T-helper 2 cell (primary cell): ENCODE data around the gene FKBP2.
"Not testable (repeated sequence)": the region's sequence is repeated elsewhere in the genome, so short reads cannot be mapped to it uniquely, and the experiment has no call there.

Experiments used
- DNase-seq, 5 experiments: peaks; one replicate each; pipeline versions ENCODE4 v3.0.0 to v3.0.0-alpha.2; 2012 to 2022

FKBP2 gene

DNA sequence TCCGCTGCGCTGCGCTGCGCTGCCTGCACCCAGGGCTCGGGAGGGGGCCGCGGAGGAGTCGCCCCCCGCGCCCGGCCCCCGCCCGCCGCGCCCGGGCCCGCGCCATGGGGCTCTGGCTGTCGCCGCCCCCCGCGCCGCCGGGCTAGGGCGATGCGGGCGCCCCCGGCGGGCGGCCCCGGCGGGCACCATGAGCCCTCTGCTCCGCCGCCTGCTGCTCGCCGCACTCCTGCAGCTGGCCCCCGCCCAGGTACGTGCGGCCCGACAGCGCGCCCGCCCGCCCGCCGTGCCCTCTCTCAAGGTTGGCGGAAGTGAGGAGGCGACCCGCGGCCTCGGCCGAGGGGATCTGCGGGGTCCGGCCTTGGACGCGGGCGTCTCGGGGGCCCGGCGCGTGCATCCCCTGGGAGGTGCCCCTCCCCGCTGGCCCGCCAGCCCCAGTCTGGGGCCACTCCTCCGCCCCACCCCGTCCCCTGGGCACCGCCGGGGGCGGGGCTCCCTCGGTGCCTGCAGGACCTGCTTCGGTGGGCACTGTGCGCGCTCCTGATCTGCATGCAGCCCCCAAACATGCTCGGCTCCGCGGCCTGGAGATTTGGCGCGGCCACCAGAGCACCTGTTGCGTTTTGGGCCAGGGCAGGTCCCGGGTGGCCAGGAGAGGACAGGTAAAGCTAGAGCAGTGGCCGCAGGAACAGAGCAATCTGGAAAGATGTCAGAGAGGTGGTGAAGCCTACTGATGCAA lies 6.1 kb upstream of the FKBP2 start:
- peak in 3 of 5 experiments; percentile 46 to 67 (median 59) for DNase-seq

GRCh38 chr11:64235437-64236161 lies 5.3 kb upstream of the FKBP2 start:
- DNase-seq = no peak

GRCh38 chr11:64237484-64237951 lies 3.4 kb upstream of the FKBP2 start:
- DNase-seq = no peak

DNA sequence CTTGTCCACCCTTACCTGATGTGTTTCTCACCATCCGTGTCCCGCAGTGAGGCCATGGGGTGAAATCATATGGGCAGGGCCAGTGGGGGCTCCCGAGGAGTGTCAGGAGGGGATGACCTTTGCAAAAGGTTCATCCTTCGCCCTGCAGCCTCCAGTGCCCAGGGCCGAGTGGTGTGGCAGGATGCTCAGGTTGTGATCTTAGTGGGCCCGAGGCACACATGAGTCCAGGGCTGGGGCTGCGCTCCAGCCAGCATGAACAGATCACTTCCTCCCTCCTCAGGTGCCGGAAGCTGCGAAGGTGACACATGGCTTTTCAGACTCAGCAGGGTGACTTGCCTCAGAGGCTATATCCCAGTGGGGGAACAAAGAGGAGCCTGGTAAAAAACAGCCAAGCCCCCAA lies 2.8 kb upstream of the FKBP2 start:
- DNase-seq = no peak

- no peak for DNase-seq
These were observed 1.9 kb upstream of the FKBP2 start for GRCh38 chr11:64238999-64239398.

DNA sequence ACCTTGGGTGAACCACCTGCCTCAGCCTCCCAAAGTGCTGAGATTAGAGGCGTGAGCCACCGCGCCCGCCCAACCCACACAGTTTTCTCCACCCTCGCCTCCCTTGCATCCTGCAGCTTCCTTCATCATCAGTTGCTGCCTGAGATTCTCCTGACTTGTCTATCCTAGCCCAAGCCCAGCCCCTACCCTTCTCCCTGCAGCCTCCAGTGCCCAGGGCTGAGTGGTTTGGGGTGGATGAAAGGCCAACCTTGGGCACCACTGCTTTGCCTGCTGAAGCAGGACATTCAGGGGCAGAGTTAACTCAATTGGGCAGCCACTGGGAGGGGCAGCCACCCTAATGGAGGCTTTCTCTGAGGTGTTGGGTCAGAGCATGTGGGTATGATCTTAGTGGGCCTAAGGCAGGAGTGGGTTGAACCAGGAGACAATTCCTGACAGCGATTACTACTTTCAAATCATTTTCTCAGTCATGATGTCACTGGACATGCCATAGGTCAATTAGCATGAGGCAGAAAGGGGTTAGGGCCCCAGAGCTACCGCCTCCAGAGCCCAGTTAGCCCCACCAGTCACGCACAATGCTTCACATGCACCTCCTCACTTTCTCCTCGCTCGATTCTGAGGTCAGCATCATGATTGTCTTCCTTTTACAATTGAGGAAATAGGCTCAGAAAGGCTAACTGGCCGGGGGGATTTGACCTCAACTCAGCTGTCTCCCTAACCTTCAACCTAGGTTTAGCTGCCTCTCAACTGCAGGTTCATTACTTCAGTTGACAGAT lies 1.0 kb upstream of the FKBP2 start:
- no peak for DNase-seq

- peak in 3 of 5 experiments; percentile 99 to 100 (median 100) for DNase-seq
These were observed 271 bp downstream of the FKBP2 start for GRCh38 chr11:64241241-64241490.

GRCh38 chr11:64241491-64242374 lies 838 bp downstream of the FKBP2 start:
- DNase-seq = peak in 2 of 5 experiments; percentile 98 to 100

DNA sequence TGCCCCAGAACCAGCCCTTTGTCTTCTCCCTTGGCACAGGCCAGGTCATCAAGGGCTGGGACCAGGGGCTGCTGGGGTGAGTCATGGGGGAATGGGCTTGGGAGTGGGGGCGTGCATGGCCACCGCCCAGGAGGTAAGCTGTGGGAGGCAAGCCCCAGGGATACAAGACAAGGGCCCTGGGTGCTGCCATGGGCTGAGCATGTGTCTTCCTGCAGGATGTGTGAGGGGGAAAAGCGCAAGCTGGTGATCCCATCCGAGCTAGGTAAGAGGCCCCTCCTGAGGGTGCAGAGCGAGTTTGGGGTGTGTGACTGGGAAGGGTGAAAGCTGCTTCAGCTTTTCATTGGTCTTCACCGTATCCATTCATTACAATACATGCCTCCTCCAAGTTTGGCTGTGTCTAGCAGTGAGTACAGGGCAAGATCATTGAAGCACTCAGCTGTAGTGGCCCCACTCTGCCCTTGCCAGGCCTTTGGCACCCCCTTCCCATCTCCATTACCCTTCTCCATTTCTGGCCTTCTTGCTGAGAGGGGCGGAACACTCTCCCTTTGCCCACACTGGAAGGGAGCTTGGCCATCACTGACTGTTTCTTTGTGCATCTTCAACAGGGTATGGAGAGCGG lies 2.5 kb downstream of the FKBP2 start:
- no peak for DNase-seq

DNA sequence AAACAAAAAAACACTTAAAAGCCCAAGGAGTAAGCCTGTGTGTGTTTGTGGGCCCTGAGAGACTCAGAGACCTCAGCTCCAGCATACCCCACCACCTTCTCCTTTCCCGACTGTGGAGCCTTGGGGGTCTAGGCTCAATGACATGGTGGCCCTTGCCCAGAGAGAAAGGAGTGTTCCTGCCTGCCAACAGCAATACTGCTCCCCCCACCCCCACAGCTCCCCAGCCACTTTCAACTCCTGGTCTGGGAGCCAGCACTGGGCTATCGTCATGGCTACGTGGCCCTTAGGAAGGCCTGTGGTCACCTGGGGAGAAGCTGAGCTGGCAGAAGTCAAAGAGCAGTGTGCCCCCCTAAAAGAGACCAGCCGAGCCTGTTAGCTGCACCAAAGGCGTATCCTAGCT lies 3.2 kb downstream of the FKBP2 start:
- no peak for DNase-seq

GRCh38 chr11:64244966-64245365 lies 4.1 kb downstream of the FKBP2 start:
- DNase-seq = no peak

GRCh38 chr11:64245401-64245796 lies 4.5 kb downstream of the FKBP2 start:
- peak in 2 of 5 experiments; percentile 53 to 74 for DNase-seq

GRCh38 chr11:64245797-64246620 lies 5.1 kb downstream of the FKBP2 start:
- peak in 4 of 5 experiments; percentile 36 to 78 (median 60) for DNase-seq

- not testable (repeated sequence) for DNase-seq
These were observed 5.7 kb downstream of the FKBP2 start for GRCh38 chr11:64246621-64246870.

DNA sequence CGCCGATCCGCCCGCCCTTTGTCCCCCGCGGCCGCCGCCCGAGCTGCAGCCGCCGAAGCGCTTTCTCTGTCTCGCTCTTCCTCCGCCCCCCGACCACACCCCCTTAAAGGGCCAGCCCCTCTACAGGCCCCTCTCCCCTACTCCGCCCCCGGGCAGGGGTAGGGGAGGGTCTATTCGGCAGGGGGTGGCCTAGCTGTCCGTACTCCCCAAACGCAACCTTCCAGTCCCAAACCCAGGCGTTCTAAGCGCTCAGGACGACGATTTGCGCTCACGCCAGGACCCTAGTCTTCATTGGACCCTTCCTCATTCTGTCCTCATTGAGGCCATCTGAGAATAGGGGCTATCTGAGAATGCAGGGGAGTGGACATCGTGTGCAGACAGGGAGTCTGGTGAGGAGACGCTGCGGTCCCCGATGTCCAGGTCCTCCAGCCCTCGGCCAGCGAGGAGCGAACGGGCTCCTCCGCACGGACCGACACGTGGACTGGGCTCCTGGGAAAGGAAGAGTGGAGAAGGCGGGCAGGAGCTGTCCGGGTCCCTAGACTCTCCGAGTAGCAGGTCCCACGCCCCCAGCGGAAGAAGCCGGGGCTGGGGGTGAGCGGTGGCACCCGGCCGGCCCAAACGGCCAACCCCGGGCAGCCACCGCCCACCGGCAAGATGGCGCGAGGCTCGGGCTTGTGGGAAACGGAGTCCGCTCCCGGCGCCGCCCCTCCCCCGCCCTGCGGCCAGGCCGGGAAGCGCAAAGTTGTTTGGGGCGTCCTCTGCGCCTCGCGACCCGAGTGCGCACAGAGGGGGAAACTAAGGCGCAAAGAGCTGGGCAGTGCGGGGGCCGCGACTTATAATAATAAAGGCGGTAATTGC lies 6.2 kb downstream of the FKBP2 start, which contains the start of gene PPP1R14B:
TSS of gene PPP1R14B (minus strand) at position 73 of the 858 bp plus-strand sequence. CDS start 270 bp downstream, outside the sequence.
- peak; percentile 60 to 85 (median 75) for DNase-seq

DNA sequence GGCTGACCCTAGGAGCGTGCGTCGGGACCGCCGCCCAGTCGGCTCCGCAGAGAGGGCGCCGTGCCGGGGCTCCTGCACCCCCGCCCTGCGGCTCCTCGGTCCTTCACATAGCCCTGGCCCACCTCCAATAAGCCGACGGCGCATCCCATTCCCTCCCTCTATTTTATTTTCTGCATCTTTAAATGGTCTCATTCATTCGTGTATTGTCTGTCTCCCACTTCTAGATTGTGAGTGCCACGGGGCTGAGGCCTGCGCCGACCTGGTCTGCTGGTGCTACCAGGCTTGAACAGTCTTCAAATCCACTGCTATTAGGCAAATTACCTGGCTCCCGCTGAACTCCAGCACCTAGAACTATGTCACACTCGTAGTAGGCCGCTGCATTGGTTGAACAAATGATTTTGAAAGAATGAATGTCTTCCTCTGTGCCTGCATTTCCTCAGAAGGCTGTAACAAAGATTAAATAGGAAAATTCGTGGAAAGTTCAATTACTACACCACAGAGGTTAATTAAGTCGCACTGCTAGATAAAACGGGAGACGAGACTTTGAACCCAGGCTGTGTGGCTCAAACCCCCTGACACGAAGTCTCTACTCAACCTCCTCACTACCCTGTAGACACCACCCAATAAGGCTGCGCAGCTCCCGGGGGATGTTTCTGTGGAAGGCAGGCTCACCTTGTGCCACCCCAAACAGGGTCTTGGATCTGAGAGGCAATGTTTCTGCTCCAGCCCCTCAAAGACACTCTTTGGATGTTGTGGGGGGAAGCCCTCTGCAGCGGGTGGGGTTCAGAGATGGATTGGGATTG lies 7.0 kb downstream of the FKBP2 start:
- DNase-seq = no peak

DNA sequence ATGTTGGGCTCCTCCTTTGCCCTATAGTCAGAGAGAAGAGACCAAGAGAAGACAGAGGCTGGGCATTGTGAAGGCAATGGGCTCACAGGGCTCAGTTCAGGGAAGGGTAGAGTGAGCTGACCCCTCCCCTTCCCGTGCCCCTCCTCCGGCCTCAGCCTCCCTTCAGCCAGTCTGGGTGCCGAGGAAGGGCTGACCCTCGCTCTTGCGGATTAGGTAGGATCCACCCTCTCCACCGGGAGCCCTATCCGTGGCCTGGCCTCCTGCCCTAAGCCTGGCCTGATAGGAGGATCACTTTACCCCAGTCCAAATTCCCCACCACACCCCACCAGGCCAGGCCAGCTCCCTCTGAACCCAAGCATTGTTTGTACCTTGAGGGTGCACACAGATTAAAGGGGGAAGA lies 7.7 kb downstream of the FKBP2 start:
- no peak for DNase-seq

- no peak for DNase-seq
These were observed 8.1 kb downstream of the FKBP2 start for GRCh38 chr11:64249038-64249437.
